Astrocyte (in vitro differentiated cells and primary cell): ENCODE measurements around the gene IGSF3. TPM values are rescaled to one million over a fixed set of nuclear protein-coding genes. Genes with fewer than 3 reads are reported as not detected.

ENCODE experiments used
- DNase-seq: peaks from one replicate; pipeline ENCODE4 v3.0.0-alpha.2; 2010; ENCODE audit warnings: low read depth
- FAIRE-seq: peaks from 2 replicates; lab custom pipeline; 2011; peaks lifted over from hg19 to GRCh38; lab: Jason Lieb, UNC
- H2AFZ ChIP-seq: 2 replicates; pipeline ENCODE4 v1.6.0; 2012; ENCODE audit warnings: low read depth, low read length, inconsistent platforms
- H3K27ac ChIP-seq: 2 replicates; pipeline ENCODE4 v1.5.1; 2011; ENCODE audit warnings: low read depth, low read length, inconsistent platforms
- H3K27me3 ChIP-seq: 2 replicates; pipeline ENCODE4 v1.6.0; 2011; ENCODE audit warnings: low read length, inconsistent platforms; ENCODE audit not compliant: insufficient read depth
- H3K36me3 ChIP-seq: 2 replicates; pipeline ENCODE4 v1.5.1; 2011; ENCODE audit warnings: low read length, inconsistent platforms; ENCODE audit not compliant: insufficient read depth
- H3K4me1 ChIP-seq: 2 replicates; pipeline ENCODE4 v1.5.1; 2011; ENCODE audit warnings: low read length, inconsistent platforms; ENCODE audit not compliant: insufficient read depth
- H3K4me2 ChIP-seq: 2 replicates; pipeline ENCODE4 v1.6.0; 2012; ENCODE audit warnings: low read length, inconsistent platforms
- H3K4me3 ChIP-seq: 2 replicates; pipeline ENCODE4 v1.5.1; 2011; ENCODE audit warnings: low read depth, mild to moderate bottlenecking, low read length, inconsistent platforms; ENCODE audit not compliant: insufficient read depth
- H3K79me2 ChIP-seq: 2 replicates; pipeline ENCODE4 v1.6.0; 2012; ENCODE audit warnings: mild to moderate bottlenecking, low read length, inconsistent platforms; ENCODE audit not compliant: insufficient read depth
- H3K9ac ChIP-seq: 2 replicates; pipeline ENCODE4 v1.6.0; 2012; ENCODE audit warnings: mild to moderate bottlenecking, low read length, inconsistent platforms
- H3K9me3 ChIP-seq: 2 replicates; pipeline ENCODE4 v1.5.1; 2012; ENCODE audit warnings: low read depth, mild to moderate bottlenecking, low read length, inconsistent platforms; ENCODE audit not compliant: insufficient read depth
- H4K20me1 ChIP-seq: 2 replicates; pipeline ENCODE4 v1.6.0; 2012; ENCODE audit warnings: low read length, inconsistent platforms; ENCODE audit not compliant: insufficient read depth
- H3K27ac Mint-ChIP-seq: one replicate; pipeline ENCODE4 v1.8.0; 2021; ENCODE audit warnings: mild to moderate bottlenecking, mixed read lengths; ENCODE audit not compliant: unreplicated experiment
- H3K27me3 Mint-ChIP-seq: one replicate; pipeline ENCODE4 v1.8.0; 2021; ENCODE audit warnings: low read depth, mixed read lengths; ENCODE audit not compliant: unreplicated experiment
- H3K36me3 Mint-ChIP-seq: one replicate; pipeline ENCODE4 v1.8.0; 2021; ENCODE audit warnings: low read depth, mixed read lengths; ENCODE audit not compliant: unreplicated experiment
- H3K4me1 Mint-ChIP-seq: one replicate; pipeline ENCODE4 v1.8.0; 2021; ENCODE audit warnings: low read depth, mixed read lengths; ENCODE audit not compliant: unreplicated experiment
- H3K4me3 Mint-ChIP-seq: one replicate; pipeline ENCODE4 v1.8.0; 2021; ENCODE audit warnings: mild to moderate bottlenecking, moderate library complexity, mixed read lengths; ENCODE audit not compliant: unreplicated experiment
- H3K9me3 Mint-ChIP-seq: one replicate; pipeline ENCODE4 v1.8.0; 2021; ENCODE audit warnings: mild to moderate bottlenecking, mixed read lengths; ENCODE audit not compliant: unreplicated experiment
- CTCF ChIP-seq: IDR thresholded peaks from 2 replicates; pipeline ENCODE4 v1.5.1; 2011; ENCODE audit warnings: low read depth, mild to moderate bottlenecking, inconsistent platforms, low read length, moderate library complexity; ENCODE audit not compliant: insufficient read depth
- EZH2 ChIP-seq: IDR thresholded peaks from 2 replicates; pipeline ENCODE4 v1.6.1; 2012; ENCODE audit warnings: mild to moderate bottlenecking, low read length, inconsistent platforms; ENCODE audit not compliant: insufficient read depth
- total RNA-seq: library from RNA; stranded (reverse); gene quantifications from 2 replicates; pipeline ENCODE4 v1.2.1, GENCODE V29; 2021

Gene IGSF3
- total RNA-seq, 1 donor from 2014 or later = 11.7 TPM

- H3K4me2 ChIP-seq = no peak overlapping the region
- H3K4me1 ChIP-seq = peaks cover 11% of the 10 kb centered on the region
- no peak for DNase-seq
- no peaks in the 10 kb centered on the region for H3K36me3 ChIP-seq
- H3K9ac ChIP-seq = no peak overlapping the region
- no peaks in the 10 kb centered on the region for H3K27me3 ChIP-seq
- H3K27ac Mint-ChIP-seq = no peak overlapping the region
- no peaks in the 10 kb centered on the region for H3K9me3 ChIP-seq
- H3K4me3 ChIP-seq = no peak overlapping the region
- FAIRE-seq = no peak
- H4K20me1 ChIP-seq = no peaks in the 10 kb centered on the region
- peaks cover 9% of the 10 kb centered on the region for H3K36me3 Mint-ChIP-seq
- peaks cover 6% of the 10 kb centered on the region for H3K9me3 Mint-ChIP-seq
- H3K4me3 Mint-ChIP-seq = no peak overlapping the region
- H3K79me2 ChIP-seq = peaks cover 40% of the 10 kb centered on the region
- TF ChIP-seq EZH2 (no peak), CTCF (no peak)
- no peaks in the 10 kb centered on the region for H3K27me3 Mint-ChIP-seq
- H3K4me1 Mint-ChIP-seq = peaks cover 10% of the 10 kb centered on the region
- no peak overlapping the region for H3K27ac ChIP-seq
- no peak overlapping the region for H2AFZ ChIP-seq
Observed at GRCh38 chr1:116558571-116558970, 109.0 kb downstream of the IGSF3 start.

- FAIRE-seq = no peak
Observed at GRCh38 chr1:116558140-116558549, 109.4 kb downstream of the IGSF3 start.

More at GRCh38 chr1:116558140-116558549, 109.4 kb downstream of the IGSF3 start:
- Mint-ChIP-seq H3K9me3 (peaks cover 6% of the 10 kb centered on the region), H3K4me1 (peaks cover 14% of the 10 kb centered on the region), H3K27me3 (no peaks in the 10 kb centered on the region), H3K27ac (no peak overlapping the region), H3K4me3 (no peak overlapping the region), H3K36me3 (peaks cover 9% of the 10 kb centered on the region)
- Histone ChIP-seq H3K27ac (no peak overlapping the region), H3K79me2 (peaks cover 44% of the 10 kb centered on the region), H3K4me1 (peaks cover 16% of the 10 kb centered on the region), H3K27me3 (no peaks in the 10 kb centered on the region), H3K36me3 (no peaks in the 10 kb centered on the region), H4K20me1 (no peaks in the 10 kb centered on the region), H3K9me3 (no peaks in the 10 kb centered on the region), H3K4me3 (no peak overlapping the region), H2AFZ (no peak overlapping the region), H3K4me2 (no peak overlapping the region), H3K9ac (no peak overlapping the region)
- DNase-seq = no peak
- TF ChIP-seq CTCF (no peak), EZH2 (no peak)
